Esophagus squamous epithelium (tissue), 5 donors: Measurements from ENCODE around the gene DCUN1D1. TPM values are rescaled to one million over a fixed set of nuclear protein-coding genes. Genes with fewer than 3 reads are reported as not detected.

Experiments
- DNase-seq: peaks from one replicate; lab custom pipeline; 2025; lab: John Stamatoyannopoulos, UW
- H3K27ac ChIP-seq, 4 donors: fragments of 200-600 bp; sonication (generic); one replicate each; pipeline ENCODE4 v1.5.1; 2016 to 2019; ENCODE audit warnings: mild to moderate bottlenecking in 1 of 4
- H3K27me3 ChIP-seq, 4 donors: fragments of 200-600 bp; sonication (generic); 1 replicate in 3 of 4; 2 replicates in 1 of 4; pipeline versions ENCODE4 v1.5.1 to v1.6.0; 2017 to 2021; ENCODE audit warnings: antibody characterized with exemption in 1 of 4
- H3K36me3 ChIP-seq, 3 donors: fragments of 200-600 bp; sonication (generic); one replicate each; pipeline ENCODE4 v1.5.1; 2016 to 2019
- H3K4me1 ChIP-seq, 3 donors: fragments of 200-600 bp; sonication (generic); one replicate each; pipeline ENCODE4 v1.5.1; 2017 to 2019
- H3K4me3 ChIP-seq, 4 donors: fragments of 200-600 bp; sonication (generic); 1 replicate in 3 of 4; 2 replicates in 1 of 4; pipeline ENCODE4 v1.5.1; 2016 to 2019; ENCODE audit warnings: mild to moderate bottlenecking in 2 of 4, moderate library complexity in 1 of 4
- H3K9me3 ChIP-seq, 3 donors: fragments of 200-600 bp; sonication (generic); one replicate each; pipeline ENCODE4 v1.5.1; 2016 to 2019
- CTCF ChIP-seq, 6 experiments: fragments of 450-650 bp in 4 of 6; fragments of 200-600 bp in 2 of 6; sonication (generic) in 2 of 6; IDR thresholded peaks; one replicate each; pipeline ENCODE4 v1.5.1; 2016 to 2019; ENCODE audit warnings: antibody characterized with exemption in 6 of 6, mild to moderate bottlenecking in 4 of 6, moderate library complexity in 4 of 6
- POLR2A ChIP-seq, 4 donors: fragments of 450-650 bp; IDR thresholded peaks; one replicate each; pipeline ENCODE4 v1.6.1; 2017; ENCODE audit warnings: antibody characterized with exemption in 4 of 4, mild to moderate bottlenecking in 4 of 4, moderate library complexity in 3 of 4
- WGBS, 2 donors: methylation state at CpG; one replicate each; pipeline ENCODE4 v1.1.5; 2018; 5-methylcytosine and 5-hydroxymethylcytosine counted together
- intact Hi-C: fragments of 100-400 bp; cut with DNase I; formaldehyde crosslinking; loops from one replicate; pipeline ENCODE4 v1.15.0; 2022
- total RNA-seq, 4 donors: library from RNA; depleted of rRNA; stranded (reverse); fragments of >200 nt; gene quantifications; one replicate each; pipeline ENCODE4 v1.1.0, GENCODE V29; 2016
- donor health status: DM: yes; HTN: yes; CAD: no.

DCUN1D1 gene
- total RNA-seq, 4 donors from 2014 or later = 12.6 to 32.6 (median 25.4) TPM

GRCh38 chr3:182910936-182911781 lies 69.2 kb downstream of the DCUN1D1 start:
- WGBS, 2 donors = 84 to 88% methylated on average over 5 of the region's 5 CpGs
- peaks cover 0 to 12% (median 0%) of the 10 kb centered on the region in 3 donors for H3K4me1 ChIP-seq
- H3K9me3 ChIP-seq = no peaks in the 10 kb centered on the region
- intact Hi-C loops = no loop called here
- no peaks in the 10 kb centered on the region for H3K27me3 ChIP-seq
- DNase-seq = no peak
- no peak overlapping the region for H3K4me3 ChIP-seq
- H3K27ac ChIP-seq = no peak overlapping the region
- H3K36me3 ChIP-seq = peaks cover 0 to 84% (median under 1%) of the 10 kb centered on the region in 3 donors
- TF ChIP-seq POLR2A (IDR thresholded peaks at IDR 0.05) = no peak
- TF ChIP-seq CTCF (IDR thresholded peaks at IDR 0.05) = no peak

- Histone ChIP-seq H3K9me3 (no peaks in the 10 kb centered on the region), H3K4me1 (peaks cover 0 to 12% (median 0%) of the 10 kb centered on the region in 3 donors), H3K27me3 (no peaks in the 10 kb centered on the region), H3K36me3 (peaks cover 0 to 84% (median 6%) of the 10 kb centered on the region in 3 donors), H3K27ac (no peak overlapping the region), H3K4me3 (no peak overlapping the region)
- intact Hi-C loops = no loop called here
- TF ChIP-seq CTCF (IDR thresholded peaks at IDR 0.05) (peak in 4 of 6 experiments; percentile 24 to 39 (median 32)), POLR2A (IDR thresholded peaks at IDR 0.05) (no peak)
- no peak for DNase-seq
- 91 to 97% methylated on average over 5 of the region's 5 CpGs for WGBS, 2 donors
Measured at GRCh38 chr3:182909318-182910040, 70.9 kb downstream of the DCUN1D1 start.

- Histone ChIP-seq H3K27ac (no peak overlapping the region), H3K36me3 (peaks cover 0 to 84% (median 6%) of the 10 kb centered on the region in 3 donors), H3K9me3 (no peaks in the 10 kb centered on the region), H3K27me3 (no peaks in the 10 kb centered on the region), H3K4me1 (peaks cover 0 to 6% (median 0%) of the 10 kb centered on the region in 3 donors), H3K4me3 (no peak overlapping the region)
- DNase-seq = no peak
- intact Hi-C loops = no loop called here
- 100% methylated on average over 1 of the region's 1 CpG; no CpG with 5 or more reads in 1 of the 2 donors for WGBS, 2 donors
- TF ChIP-seq POLR2A (IDR thresholded peaks at IDR 0.05) (no peak), CTCF (IDR thresholded peaks at IDR 0.05) (no peak)
Measured at GRCh38 chr3:182908471-182908870, 71.9 kb downstream of the DCUN1D1 start.

DNA sequence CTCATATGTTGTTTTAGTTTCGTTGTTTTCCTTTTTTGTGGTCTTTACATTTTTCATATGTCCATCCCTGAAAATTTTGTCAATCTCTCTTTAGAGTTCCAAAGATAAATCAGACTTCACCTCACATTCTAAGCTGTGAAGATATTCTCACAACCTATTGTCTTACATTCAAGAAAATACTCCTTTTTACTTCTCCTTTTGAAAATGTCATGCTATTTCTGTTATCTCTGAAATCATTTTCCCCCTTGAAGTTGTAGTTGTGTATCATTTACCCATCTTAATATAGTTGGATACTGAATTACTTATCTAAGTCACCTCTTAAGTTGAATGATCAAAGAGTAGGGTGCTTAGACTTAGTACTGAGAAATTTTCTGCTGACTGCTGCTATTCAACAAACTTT lies 74.3 kb downstream of the DCUN1D1 start:
- H3K27ac ChIP-seq = no peak overlapping the region
- intact Hi-C loops = no loop called here
- H3K4me1 ChIP-seq = no peaks in the 10 kb centered on the region
- WGBS, 2 donors = 81 to 85% methylated on average over 1 of the region's 1 CpG
- no peak for DNase-seq
- no peak overlapping the region for H3K4me3 ChIP-seq
- H3K27me3 ChIP-seq = no peaks in the 10 kb centered on the region
- H3K36me3 ChIP-seq = peaks cover 0 to 81% (median 6%) of the 10 kb centered on the region in 3 donors
- TF ChIP-seq CTCF (IDR thresholded peaks at IDR 0.05) (no peak), POLR2A (IDR thresholded peaks at IDR 0.05) (no peak)
- H3K9me3 ChIP-seq = no peaks in the 10 kb centered on the region

DNA sequence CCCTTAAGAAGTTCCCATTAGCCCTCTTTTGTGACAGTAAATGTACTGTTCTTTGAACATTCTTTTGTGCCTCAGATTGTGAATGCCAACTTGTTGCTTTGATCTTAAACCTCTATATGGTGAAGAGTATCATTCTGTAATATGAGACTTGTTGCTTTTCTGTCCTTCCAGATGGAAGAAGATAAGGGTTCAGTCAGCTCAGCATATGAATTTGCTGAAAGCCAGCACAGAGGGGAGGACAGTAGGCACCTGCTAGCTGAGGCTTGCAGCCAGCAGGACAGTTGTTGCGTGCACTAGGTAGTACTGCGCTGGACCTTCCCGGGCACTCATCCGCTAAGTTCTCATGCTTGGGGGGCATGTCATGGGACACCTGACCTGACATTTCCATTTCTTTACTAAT lies 74.7 kb downstream of the DCUN1D1 start:
- no peaks in the 10 kb centered on the region for H3K9me3 ChIP-seq
- intact Hi-C loops = no loop called here
- H3K4me1 ChIP-seq = no peaks in the 10 kb centered on the region
- peaks cover 0 to 85% (median 6%) of the 10 kb centered on the region in 3 donors for H3K36me3 ChIP-seq
- TF ChIP-seq POLR2A (IDR thresholded peaks at IDR 0.05) (no peak), CTCF (IDR thresholded peaks at IDR 0.05) (no peak)
- WGBS, 2 donors = 100% methylated on average over 4 of the region's 4 CpGs
- H3K27ac ChIP-seq = no peak overlapping the region
- no peak overlapping the region for H3K4me3 ChIP-seq
- DNase-seq = no peak
- H3K27me3 ChIP-seq = no peaks in the 10 kb centered on the region
